Mucosa of descending colon (tissue), 3 donors: ENCODE results near the gene SGSM2. TPM values are rescaled to one million over a fixed set of nuclear protein-coding genes. Genes with fewer than 3 reads are reported as not detected.

ENCODE experiments used
- ATAC-seq: fragments of 200-7000 bp; cut with Tn5 transposase; one replicate; pipeline ENCODE4 v1.9.1; 2020; ENCODE audit warnings: mild to moderate bottlenecking, moderate library complexity
- DNase-seq, 3 donors: peaks; one replicate each; pipeline ENCODE4 v3.0.0-alpha.2; 2020
- H3K36me3 ChIP-seq: fragments of 200-600 bp; one replicate; pipeline ENCODE4 v1.8.0; 2021; ENCODE audit warnings: low read depth, mild to moderate bottlenecking
- H3K4me1 ChIP-seq: fragments of 200-600 bp; one replicate; pipeline ENCODE4 v1.8.0; 2021; ENCODE audit warnings: low read depth, mild to moderate bottlenecking
- H3K4me3 ChIP-seq: fragments of 200-600 bp; one replicate; pipeline ENCODE4 v1.8.0; 2021; ENCODE audit warnings: mild to moderate bottlenecking
- H3K9me3 ChIP-seq: fragments of 200-600 bp; one replicate; pipeline ENCODE4 v1.8.0; 2021; ENCODE audit warnings: mild to moderate bottlenecking
- intact Hi-C, 2 donors: fragments of 100-400 bp; cut with DNase I in 1 of 2; cut with micrococcal nuclease in 1 of 2; formaldehyde crosslinking; loops; one replicate each; pipeline versions ENCODE4 v1.11.0 to v1.11.1; 2022; cut with DNase I, micrococcal nuclease
- total RNA-seq, 3 donors: library from RNA; stranded (reverse); fragmentation: NEBNext Ultra II Directional in 2 of 3; extraction: Animal tissue kit (Norgen Biotek cat#: 25700) in 2 of 3; gene quantifications; one replicate each; pipeline versions ENCODE4 v1.2.1 to v1.2.4, GENCODE V29; 2021 to 2023
- TF ChIP-seq, protein P1 (sequence below): fragments of 200-600 bp; IDR thresholded peaks from one replicate; pipeline ENCODE4 v1.8.0; 2022; ENCODE audit warnings: antibody characterized with exemption, mild to moderate bottlenecking
- donor health status: DM: no; HTN: no; CAD: no; lungs with moderate emphysema.
- donor health status: DM: no; HTN: no; CAD: no.
- donor health status: DM: no; HTN: yes; CAD: no.

The SGSM2 gene
- total RNA-seq, 3 donors from 2014 or later, result 29.1 to 57.9 (median 30.2) TPM

DNA sequence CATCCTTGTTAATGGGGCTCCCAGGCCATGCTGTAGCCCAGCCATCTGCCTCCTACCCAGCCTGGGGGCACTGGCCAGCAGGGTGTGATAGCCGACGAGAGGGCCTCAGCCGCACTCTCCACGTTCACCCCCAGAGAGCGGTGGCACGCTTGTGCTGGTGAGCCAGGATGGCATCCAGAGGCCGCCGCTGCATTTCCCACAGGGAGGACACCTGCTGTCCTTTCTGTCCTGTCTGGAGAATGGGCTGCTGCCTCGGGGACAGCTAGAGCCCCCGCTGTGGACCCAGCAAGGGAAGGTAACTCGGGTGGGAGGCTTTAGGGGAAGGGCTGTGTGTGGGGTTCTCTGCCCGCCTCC, 27.4 kb downstream of the SGSM2 start:
- DNase-seq (no peak), ATAC-seq (no peak)
- no peaks in the 10 kb centered on the region for H3K36me3 ChIP-seq
- TF ChIP-seq, protein P1, sequence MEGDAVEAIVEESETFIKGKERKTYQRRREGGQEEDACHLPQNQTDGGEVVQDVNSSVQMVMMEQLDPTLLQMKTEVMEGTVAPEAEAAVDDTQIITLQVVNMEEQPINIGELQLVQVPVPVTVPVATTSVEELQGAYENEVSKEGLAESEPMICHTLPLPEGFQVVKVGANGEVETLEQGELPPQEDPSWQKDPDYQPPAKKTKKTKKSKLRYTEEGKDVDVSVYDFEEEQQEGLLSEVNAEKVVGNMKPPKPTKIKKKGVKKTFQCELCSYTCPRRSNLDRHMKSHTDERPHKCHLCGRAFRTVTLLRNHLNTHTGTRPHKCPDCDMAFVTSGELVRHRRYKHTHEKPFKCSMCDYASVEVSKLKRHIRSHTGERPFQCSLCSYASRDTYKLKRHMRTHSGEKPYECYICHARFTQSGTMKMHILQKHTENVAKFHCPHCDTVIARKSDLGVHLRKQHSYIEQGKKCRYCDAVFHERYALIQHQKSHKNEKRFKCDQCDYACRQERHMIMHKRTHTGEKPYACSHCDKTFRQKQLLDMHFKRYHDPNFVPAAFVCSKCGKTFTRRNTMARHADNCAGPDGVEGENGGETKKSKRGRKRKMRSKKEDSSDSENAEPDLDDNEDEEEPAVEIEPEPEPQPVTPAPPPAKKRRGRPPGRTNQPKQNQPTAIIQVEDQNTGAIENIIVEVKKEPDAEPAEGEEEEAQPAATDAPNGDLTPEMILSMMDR, result no peak
- intact Hi-C loops, result no loop called here
- H3K4me1 ChIP-seq, result no peaks in the 10 kb centered on the region
- no peak overlapping the region for H3K4me3 ChIP-seq
- H3K9me3 ChIP-seq, result no peaks in the 10 kb centered on the region

GRCh38 chr17:2365132-2365531, 27.8 kb downstream of the SGSM2 start:
- ATAC-seq, result no peak
- Histone ChIP-seq H3K4me1 (no peaks in the 10 kb centered on the region), H3K4me3 (no peak overlapping the region), H3K36me3 (no peaks in the 10 kb centered on the region), H3K9me3 (no peaks in the 10 kb centered on the region)
- intact Hi-C loops, result no loop called here
- peak in 1 of 3 donors; percentile 48 for DNase-seq
- TF ChIP-seq, protein P1, result no peak

DNA sequence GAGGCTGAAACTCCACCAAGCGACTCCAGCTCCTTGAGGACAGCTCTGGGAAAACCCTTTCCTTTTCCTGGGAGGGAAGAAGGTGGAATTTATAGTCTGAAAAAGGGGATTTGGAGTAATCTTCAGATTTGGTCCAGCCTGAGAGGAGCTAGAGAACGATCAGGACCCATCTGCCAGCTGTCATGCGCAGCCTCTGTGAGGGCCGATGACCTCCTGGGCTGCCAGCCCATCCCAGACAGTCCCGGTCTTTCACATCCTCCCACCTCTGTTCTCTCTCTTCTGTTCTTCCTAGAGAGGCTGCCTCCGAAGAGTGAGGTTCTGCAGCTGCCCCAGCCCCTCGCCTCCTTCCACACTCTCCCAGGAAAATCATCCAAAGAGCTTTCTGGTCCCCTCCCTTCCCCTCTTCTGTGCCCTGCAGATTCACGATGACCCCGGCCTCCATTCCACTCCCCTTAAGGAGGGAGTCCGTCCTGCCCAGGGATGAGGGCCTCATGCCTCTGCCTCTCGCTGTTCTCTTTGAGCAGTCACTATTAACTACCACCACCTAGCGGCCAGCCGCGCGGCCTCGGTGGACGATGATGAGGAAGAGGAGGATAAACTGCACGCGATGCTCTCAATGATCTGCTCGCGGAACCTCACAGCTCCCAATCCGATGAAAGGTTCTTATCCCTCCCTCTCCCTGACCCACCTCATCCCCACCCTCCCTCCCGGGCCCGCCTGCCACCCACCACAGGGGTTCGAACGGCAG, 29.6 kb downstream of the SGSM2 start:
- TF ChIP-seq, protein P1, result no peak
- Histone ChIP-seq H3K4me1 (no peaks in the 10 kb centered on the region), H3K4me3 (no peak overlapping the region), H3K36me3 (no peaks in the 10 kb centered on the region), H3K9me3 (no peaks in the 10 kb centered on the region)
- intact Hi-C loops, result no loop called here
- ATAC-seq (no peak), DNase-seq (peak in 1 of 3 donors; percentile 22)

GRCh38 chr17:2368359-2368758, 31.1 kb downstream of the SGSM2 start:
- TF ChIP-seq, protein P1, result no peak
- Histone ChIP-seq H3K36me3 (no peaks in the 10 kb centered on the region), H3K9me3 (no peaks in the 10 kb centered on the region), H3K4me3 (no peak overlapping the region), H3K4me1 (no peaks in the 10 kb centered on the region)
- intact Hi-C loops, result no loop called here
- DNase-seq, result peak in 1 of 3 donors; percentile 35
- no peak for ATAC-seq

DNA sequence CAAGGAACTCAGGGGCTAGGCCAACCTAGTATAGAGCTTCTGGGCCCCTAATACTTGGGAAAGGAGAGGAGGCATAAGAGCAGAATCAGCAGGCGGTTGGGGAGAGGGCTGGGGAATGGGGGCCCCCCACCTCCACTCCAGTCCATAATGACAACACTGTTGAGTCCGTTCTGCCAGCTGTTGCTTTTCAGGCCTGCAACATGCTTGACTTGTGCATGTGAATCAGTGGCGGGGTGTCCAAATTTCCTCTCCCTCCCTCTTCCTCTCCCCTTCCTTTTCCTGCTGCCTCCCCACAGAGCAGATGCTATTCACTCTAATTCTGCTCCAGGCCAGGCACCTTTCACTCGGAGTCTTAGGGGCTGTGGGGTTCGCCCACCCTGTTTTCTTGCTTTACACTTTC, 31.7 kb downstream of the SGSM2 start:
- Histone ChIP-seq H3K4me1 (no peaks in the 10 kb centered on the region), H3K4me3 (no peak overlapping the region), H3K36me3 (no peaks in the 10 kb centered on the region), H3K9me3 (no peaks in the 10 kb centered on the region)
- intact Hi-C loops, result no loop called here
- DNase-seq (no peak), ATAC-seq (no peak)
- TF ChIP-seq, protein P1, result no peak
